Stimulated activated CD4-positive, alpha-beta T cell treated with anti-CD3 and anti-CD28 coated beads, Interleukin-2, amount 100 ng/mL, for 4 hours (primary cell): ENCODE measurements around the gene SAT2.
"Not testable (repeated sequence)": the region's sequence is repeated elsewhere in the genome, so short reads cannot be mapped to it uniquely, and the experiment has no call there.

Experiments
- DNase-seq: peaks from one replicate; pipeline ENCODE4 v3.0.0-alpha.2; 2020; ENCODE audit warnings: low read depth

Gene SAT2

DNA sequence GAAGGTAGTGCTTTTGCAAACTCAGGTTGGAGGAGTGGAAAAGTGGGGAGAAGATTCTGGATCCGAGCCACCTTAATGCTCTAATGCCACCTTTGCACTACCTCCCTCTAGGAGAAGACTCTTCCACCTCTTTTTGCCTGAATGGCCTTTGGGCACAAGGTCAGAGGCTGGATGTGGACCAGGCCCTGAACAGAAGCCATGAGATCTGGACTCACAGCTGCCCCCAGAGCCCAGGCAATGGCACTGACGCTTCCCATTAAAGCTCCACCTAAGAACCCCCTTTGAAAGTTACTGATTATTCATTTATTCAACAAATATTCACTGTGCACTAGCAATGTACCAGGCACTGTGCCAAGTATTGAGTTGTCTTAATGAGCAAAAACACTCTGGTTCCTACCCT, 5.5 kb upstream of the SAT2 start:
- DNase-seq: no peak

DNA sequence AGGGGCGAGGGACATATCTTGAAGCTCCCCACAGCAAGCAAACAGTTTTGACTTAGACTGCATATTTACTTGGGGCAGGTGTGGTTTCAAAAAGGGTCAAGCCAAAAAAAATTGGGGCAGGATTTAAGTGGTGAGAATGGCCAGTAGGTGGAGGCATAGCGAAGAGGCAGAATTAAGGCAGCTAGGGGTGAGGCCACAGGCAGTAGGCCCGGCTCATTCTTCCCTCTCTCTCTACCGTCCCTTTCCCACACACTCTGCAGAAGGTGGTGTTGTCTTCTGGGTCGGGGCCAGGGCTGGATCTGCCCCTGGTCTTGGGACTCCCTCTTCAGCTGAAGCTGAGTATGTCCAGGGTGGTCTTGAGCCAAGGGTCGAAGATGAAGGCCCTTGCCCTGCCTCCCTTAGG, 4.9 kb upstream of the SAT2 start:
- no peak for DNase-seq

- no peak for DNase-seq
These were observed 4.1 kb upstream of the SAT2 start for GRCh38 chr17:7631398-7632380.

GRCh38 chr17:7629939-7630571, 2.4 kb upstream of the SAT2 start, which contains the start of gene SHBG:
SHBG (plus strand) TSS chr17:7630135; CDS start chr17:7630173, 38 bp downstream.
- no peak for DNase-seq

DNA sequence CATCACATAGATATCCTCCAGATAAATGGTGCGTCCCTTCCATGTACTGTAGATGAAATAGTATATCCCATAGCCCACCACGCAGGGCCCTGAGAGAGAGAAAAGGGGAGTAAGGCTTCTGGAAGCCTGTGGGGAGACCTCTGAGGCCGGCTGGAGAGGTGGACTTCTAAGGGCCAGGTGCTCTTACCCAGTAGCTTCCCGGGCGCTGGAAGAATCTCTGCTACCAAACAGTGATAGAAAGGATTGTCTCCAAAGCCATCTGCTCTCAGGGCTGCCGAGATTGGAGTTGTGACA, 718 bp downstream of the SAT2 start:
- no peak for DNase-seq

- no peak for DNase-seq
These were observed 1.3 kb downstream of the SAT2 start for GRCh38 chr17:7626307-7626706.

DNA sequence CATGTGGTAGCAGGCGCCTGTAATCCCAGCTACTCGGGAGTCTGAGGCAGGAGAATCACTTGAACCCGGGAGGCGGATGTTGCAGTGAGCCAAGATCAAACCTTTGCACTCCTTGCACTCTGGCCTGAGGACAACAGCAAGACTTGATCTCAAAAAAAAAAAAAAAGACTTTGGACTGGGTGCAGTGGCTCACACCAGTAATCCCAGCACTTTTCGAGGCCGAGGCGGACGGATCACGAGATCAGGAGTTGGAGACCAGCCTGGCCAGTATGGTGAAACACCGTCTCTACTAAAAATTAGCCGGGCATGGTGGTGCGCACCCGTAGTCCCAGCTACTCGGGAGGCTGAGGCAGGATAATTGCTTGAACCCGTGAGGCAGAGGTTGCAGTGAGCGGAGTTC, 1.9 kb downstream of the SAT2 start:
- DNase-seq: not testable (repeated sequence)

DNA sequence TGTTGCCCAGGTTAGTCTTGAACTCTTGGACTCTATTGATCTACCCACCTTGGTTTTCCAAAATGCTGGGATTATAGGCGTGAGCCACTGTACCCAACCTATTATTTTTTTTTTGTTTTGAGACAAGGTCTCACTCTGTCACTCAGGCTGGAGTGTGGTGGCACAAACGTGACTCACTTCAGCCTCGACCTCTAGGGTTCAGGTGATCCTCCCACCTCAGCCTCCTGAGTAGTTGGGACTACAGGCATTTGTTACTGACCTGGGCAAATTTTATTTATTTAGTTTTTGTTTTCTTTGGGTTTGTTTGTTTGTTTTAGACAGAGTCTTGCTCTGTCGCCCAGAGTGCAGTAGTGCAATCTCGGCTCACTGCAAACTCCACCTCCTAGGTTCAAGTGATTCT, 4.0 kb downstream of the SAT2 start:
- no peak for DNase-seq

DNA sequence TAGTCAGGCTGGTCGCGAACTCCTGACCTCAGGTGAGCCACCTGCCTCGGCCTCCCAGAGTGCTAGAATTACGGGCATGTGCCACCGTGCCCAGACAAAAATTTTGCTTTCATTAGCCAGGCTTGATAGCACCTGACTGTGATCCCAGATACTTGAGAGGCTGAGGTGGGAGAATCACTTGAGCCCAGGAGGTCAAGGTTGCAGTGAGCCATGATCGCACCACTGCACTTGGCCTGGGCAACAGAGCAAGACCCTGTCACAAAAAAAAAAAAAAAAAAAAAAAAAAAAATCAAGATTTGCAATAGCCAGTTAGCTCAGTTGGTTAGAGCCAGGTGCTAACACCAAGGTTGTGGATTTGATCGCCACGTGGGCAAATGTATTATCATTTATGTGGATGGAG, 6.8 kb downstream of the SAT2 start:
- no peak for DNase-seq

DNA sequence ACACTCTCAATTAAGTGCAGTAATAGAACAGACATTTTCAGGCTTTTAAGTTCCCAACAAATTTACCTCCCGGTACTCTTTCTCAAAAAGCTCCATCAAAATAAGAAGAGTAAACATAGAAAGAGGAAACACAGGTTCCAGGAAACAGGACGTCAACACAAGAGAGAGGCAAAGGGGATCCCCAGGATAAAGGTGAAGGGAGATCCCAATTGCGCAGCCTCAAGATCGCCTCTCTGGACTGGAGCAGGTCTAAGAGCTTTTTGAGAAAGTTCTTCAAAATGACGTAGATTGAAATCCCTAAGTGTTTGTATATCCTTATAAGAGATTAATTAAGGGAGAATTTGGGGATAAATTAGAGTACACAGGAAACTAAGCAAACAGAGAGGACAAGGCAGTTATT, 9.0 kb downstream of the SAT2 start:
- no peak for DNase-seq

GRCh38 chr17:7615265-7615747, 12.3 kb downstream of the SAT2 start:
- DNase-seq: no peak

DNA sequence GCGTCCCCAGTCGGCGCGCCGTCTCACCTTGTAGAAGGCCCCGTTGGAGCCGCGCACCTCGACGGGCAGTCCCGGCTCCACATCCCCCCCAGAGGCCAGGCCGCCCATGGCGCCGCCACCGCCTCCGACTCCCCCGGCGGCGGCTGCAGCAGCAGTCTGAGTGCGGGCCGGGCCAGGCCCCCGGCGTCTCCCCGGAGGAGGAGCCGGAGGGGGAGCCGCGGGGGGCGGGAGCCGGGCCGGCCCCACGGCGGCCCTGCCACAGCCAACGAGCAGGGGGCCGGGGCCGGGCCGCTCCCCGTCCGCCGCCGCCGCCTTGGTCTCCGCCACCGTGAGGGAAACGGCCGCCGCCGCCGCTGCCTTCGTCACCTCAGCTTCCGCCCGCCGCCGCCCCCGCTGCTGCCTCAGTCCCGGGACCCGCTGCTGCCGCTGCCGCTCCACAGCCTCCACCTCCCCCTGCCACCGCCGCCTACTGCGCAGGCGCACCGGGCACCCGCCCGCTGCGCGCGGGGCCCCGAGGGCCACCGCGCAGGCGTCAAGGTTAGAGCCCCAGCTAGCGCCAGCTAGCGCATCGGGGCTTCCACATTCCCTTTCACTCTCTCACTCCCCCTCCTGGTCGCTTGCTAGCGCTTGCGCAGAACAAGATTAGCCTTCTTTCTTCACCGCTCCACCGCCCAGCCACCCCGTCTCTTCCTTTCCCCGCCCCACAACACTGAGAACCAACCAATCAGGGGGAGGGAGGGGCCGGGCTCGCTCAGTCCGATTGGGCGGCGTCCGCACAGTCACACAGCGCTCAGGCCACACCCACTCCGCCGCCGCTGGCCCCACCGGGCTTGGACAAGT, 13.0 kb downstream of the SAT2 start, which contains the start of gene FXR2:
Gene FXR2 (minus strand): TSS at position 473 of the 840 bp plus-strand sequence. CDS start 365 bp downstream, at position 108.
- peak; percentile 98 for DNase-seq

- no peak for DNase-seq
These were observed 13.7 kb downstream of the SAT2 start for GRCh38 chr17:7613769-7614424.

DNA sequence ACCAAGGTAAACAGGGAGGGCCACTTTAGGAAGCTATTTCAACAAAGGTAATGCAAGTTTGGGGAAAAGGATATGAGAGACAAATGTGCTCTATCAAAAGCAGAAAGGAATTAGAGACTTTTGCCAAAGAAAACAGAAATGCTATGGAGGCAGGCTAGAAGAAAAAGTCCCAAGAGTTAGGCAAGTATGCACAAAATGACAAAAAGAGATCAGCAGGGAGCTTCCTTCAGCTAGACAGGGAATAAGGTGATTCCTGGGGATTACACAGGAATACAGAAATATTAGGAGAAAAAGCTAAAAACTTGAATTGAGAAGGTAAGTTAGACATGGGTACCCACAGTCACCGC, 15.4 kb downstream of the SAT2 start:
- no peak for DNase-seq

DNA sequence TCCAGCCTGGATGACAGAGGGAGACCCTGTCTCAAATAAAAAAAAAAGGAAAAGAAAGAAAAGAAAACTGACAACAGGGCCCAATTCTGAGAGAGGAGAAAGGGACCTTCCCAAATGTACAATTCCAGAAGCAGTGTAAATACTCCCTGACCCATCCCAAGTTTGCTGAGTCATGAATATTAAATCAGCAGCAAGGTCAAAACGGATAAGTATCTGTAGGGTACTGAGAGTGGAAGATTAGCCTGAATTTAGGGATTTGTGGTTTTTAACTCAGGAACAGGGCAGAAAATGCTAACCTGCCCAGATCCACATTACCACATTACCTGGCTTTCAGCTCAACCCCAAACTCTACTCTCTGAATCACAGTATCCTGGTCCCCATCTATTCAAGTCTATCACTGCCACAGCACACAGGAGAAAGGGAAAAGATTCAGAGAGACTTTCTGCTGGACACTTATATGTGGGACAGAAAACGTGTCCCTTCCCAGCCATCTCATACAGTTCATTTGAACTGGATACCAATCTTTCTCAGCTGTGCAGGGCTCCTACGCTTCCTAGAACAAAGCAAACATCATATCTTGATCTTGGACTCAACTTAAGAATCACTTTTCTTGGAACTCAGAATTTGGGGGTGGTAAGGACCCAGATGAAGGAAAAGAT, 15.9 kb downstream of the SAT2 start:
- DNase-seq: no peak

GRCh38 chr17:7610641-7611040, 17.0 kb downstream of the SAT2 start:
- no peak for DNase-seq

DNA sequence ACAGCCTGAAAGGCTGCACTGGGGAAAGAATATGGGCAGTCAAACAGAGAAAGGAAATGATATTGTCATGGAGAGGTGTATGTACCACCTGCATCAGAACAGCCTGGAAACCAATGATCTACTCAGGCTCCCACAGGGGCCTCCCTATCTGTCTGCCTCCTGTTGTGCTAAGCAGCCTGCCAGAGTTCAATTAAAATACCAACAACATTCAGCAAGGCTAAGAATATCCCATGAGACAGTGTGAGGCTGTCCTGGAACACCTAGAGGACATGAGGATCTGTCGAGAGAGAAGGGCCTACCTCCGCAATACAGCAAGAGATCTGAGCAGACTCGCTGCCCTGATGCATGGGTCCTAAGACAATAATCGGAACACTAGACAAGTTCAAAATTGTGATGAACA, 21.3 kb downstream of the SAT2 start:
- DNase-seq: no peak

- DNase-seq: not testable (repeated sequence)
These were observed 30.1 kb downstream of the SAT2 start for GRCh38 chr17:7597561-7597960.

DNA sequence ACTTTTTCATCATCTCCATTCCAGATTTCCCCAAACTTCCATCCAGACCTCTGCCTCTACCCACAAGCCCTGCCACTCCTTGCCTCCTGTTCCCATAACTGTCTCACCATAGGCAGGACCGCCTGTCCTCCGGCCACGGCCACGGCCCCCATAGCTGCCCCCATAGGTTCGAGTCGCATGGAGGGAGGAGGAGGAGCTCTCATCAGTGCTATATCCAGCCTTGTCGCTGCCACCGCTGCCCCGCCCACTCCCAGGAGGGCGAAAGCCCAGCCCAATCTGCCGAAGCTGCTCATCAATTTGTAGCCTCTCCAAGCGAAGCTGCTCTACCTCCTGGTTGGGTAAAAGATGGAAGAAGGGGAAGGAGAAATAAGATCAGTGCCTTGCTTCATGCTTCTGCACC, 34.3 kb downstream of the SAT2 start:
- no peak for DNase-seq

GRCh38 chr17:7592422-7593021, 35.1 kb downstream of the SAT2 start:
- DNase-seq: no peak

GRCh38 chr17:7591596-7591995, 36.0 kb downstream of the SAT2 start:
- DNase-seq: no peak
